ENCODE measurements around the gene PPP5C. TPM values are rescaled to one million over a fixed set of nuclear protein-coding genes. Genes with fewer than 3 reads are reported as not detected.
A peak's percentile ranks its signal among the peaks of the same experiment; 100 is the strongest.

The PPP5C gene
- total RNA-seq, 5 donors from 2014 or later (not counting 1 experiment from before 2014, with no cell fraction given): 40.3 to 59.7 (median 42.8) TPM

GRCh38 chr19:46350758-46351159, 3.9 kb downstream of the PPP5C start:
- ChIA-PET CTCF (interaction anchor here in 1 of 2 donors (0.5 kb wide), 1 partner anchor 20 kb away, joined by 3 read pairs; no protein-coding TSS in a partner anchor), POLR2A (no interaction called here)
- no peaks in the 10 kb centered on the region for H3K9me3 Mint-ChIP-seq

GRCh38 chr19:46351241-46352041, 4.6 kb downstream of the PPP5C start:
- H3K27ac Mint-ChIP-seq: peak overlapping the region; percentile 93 to 97
- peaks cover 61 to 82% (median 63%) of the 10 kb centered on the region in 3 donors for H3K4me1 Mint-ChIP-seq
- Histone ChIP-seq H3K4me3 (ENCODE audit: control insufficient read depth in 1 of 2, extremely low read depth in 1 of 2, low read length in 1 of 2) (peak overlapping the region in 1 of 2 donors; percentile 7), H3K27ac (ENCODE audit: low read length) (peak overlapping the region; percentile 72), H3K27me3 (replicated peaks in 1 of 2; ENCODE audit: control insufficient read depth in 2 of 2, extremely low read depth in 1 of 2, insufficient read depth in 2 of 2, low read length in 1 of 2) (no peaks in the 10 kb centered on the region), H3K4me1 (ENCODE audit: control insufficient read depth in 1 of 2, extremely low read depth in 1 of 2, insufficient read depth in 2 of 2, low read length in 2 of 2) (peaks cover 26 to 88% of the 10 kb centered on the region in 2 experiments), H3K9me3 (no peaks in the 10 kb centered on the region), H3K36me3 (ENCODE audit: control insufficient read depth in 2 of 2, extremely low read depth in 1 of 2, insufficient read depth in 1 of 2, low read length in 1 of 2) (peaks cover 12 to 23% of the 10 kb centered on the region in 2 donors)
- peaks cover 13% of the 10 kb centered on the region for H3K36me3 Mint-ChIP-seq
- ChIA-PET POLR2A (no interaction called here), CTCF (interaction anchor here in 1 of 2 donors (0.6 kb wide), 1 partner anchor 10 kb away, joined by 5 read pairs; no protein-coding TSS in a partner anchor)
- WGBS (ENCODE audit: insufficient coverage): 44% methylated on average over 11 of the region's 18 CpGs
- peak in 14 of 35 experiments; percentile 4 to 48 (median 13) for DNase-seq
- no peaks in the 10 kb centered on the region for H3K9me3 Mint-ChIP-seq
- no peaks in the 10 kb centered on the region for H3K27me3 Mint-ChIP-seq
- peak overlapping the region; percentile 39 to 92 (median 62) for H3K4me3 Mint-ChIP-seq
- ATAC-seq (replicated peaks in 1 of 4): peak; percentile 31 to 56 (median 54)

More at GRCh38 chr19:46350758-46351159, 3.9 kb downstream of the PPP5C start:
- H3K36me3 ChIP-seq (ENCODE audit: control insufficient read depth in 2 of 2, extremely low read depth in 1 of 2, insufficient read depth in 1 of 2, low read length in 1 of 2): peaks cover 12 to 23% of the 10 kb centered on the region in 2 donors
- ATAC-seq (replicated peaks in 1 of 4) (peak in 2 of 4 experiments; percentile 4 to 31), DNase-seq (peak in 19 of 35 experiments; percentile 3 to 57 (median 23))
- no peaks in the 10 kb centered on the region for H3K9me3 ChIP-seq
- H3K27me3 ChIP-seq (replicated peaks in 1 of 2; ENCODE audit: control insufficient read depth in 2 of 2, extremely low read depth in 1 of 2, insufficient read depth in 2 of 2, low read length in 1 of 2): no peaks in the 10 kb centered on the region
- WGBS (ENCODE audit: insufficient coverage): 10% methylated on average over 4 of the region's 8 CpGs
- Mint-ChIP-seq H3K4me3 (peak overlapping the region; percentile 46 to 92 (median 62)), H3K27me3 (no peaks in the 10 kb centered on the region), H3K4me1 (peaks cover 61 to 82% (median 62%) of the 10 kb centered on the region in 3 donors), H3K27ac (peak overlapping the region; percentile 93 to 97), H3K36me3 (peaks cover 13% of the 10 kb centered on the region)
- H3K4me3 ChIP-seq (ENCODE audit: control insufficient read depth in 1 of 2, extremely low read depth in 1 of 2, low read length in 1 of 2): peak overlapping the region; percentile 3 to 7
- peak overlapping the region; percentile 72 for H3K27ac ChIP-seq (ENCODE audit: low read length)
- peaks cover 29 to 86% of the 10 kb centered on the region in 2 experiments for H3K4me1 ChIP-seq (ENCODE audit: control insufficient read depth in 1 of 2, extremely low read depth in 1 of 2, insufficient read depth in 2 of 2, low read length in 2 of 2)

- Histone ChIP-seq H3K9me3 (no peaks in the 10 kb centered on the region), H3K4me1 (ENCODE audit: control insufficient read depth in 1 of 2, extremely low read depth in 1 of 2, insufficient read depth in 2 of 2, low read length in 2 of 2) (peaks cover 17 to 68% of the 10 kb centered on the region in 2 experiments), H3K4me3 (ENCODE audit: control insufficient read depth in 1 of 2, extremely low read depth in 1 of 2, low read length in 1 of 2) (no peak overlapping the region), H3K36me3 (ENCODE audit: control insufficient read depth in 2 of 2, extremely low read depth in 1 of 2, insufficient read depth in 1 of 2, low read length in 1 of 2) (peaks cover 12 to 32% of the 10 kb centered on the region in 2 donors), H3K27me3 (replicated peaks in 1 of 2; ENCODE audit: control insufficient read depth in 2 of 2, extremely low read depth in 1 of 2, insufficient read depth in 2 of 2, low read length in 1 of 2) (no peaks in the 10 kb centered on the region), H3K27ac (ENCODE audit: low read length) (no peak overlapping the region)
- H3K9me3 Mint-ChIP-seq: no peaks in the 10 kb centered on the region
- peaks cover 23% of the 10 kb centered on the region for H3K36me3 Mint-ChIP-seq
- ChIA-PET POLR2A (no interaction called here), CTCF (interaction anchor here in 1 of 2 donors (0.6 kb wide), 1 partner anchor 1126 kb away, joined by 7 read pairs; no protein-coding TSS in a partner anchor)
- H3K27ac Mint-ChIP-seq: no peak overlapping the region
- H3K27me3 Mint-ChIP-seq: no peaks in the 10 kb centered on the region
- peak overlapping the region in 1 of 3 donors; percentile 9 for H3K4me3 Mint-ChIP-seq
- DNase-seq (no peak), ATAC-seq (replicated peaks in 1 of 4) (no peak)
- WGBS (ENCODE audit: insufficient coverage): 95% methylated on average over 24 of the region's 28 CpGs
- H3K4me1 Mint-ChIP-seq: peaks cover 60 to 79% (median 66%) of the 10 kb centered on the region in 3 donors
Measured at GRCh38 chr19:46353730-46354528, 7.0 kb downstream of the PPP5C start.

- 92% methylated on average over 14 of the region's 23 CpGs for WGBS (ENCODE audit: insufficient coverage)
Measured at GRCh38 chr19:46355234-46356148, 8.6 kb downstream of the PPP5C start.

GRCh38 chr19:46356149-46357055, 9.5 kb downstream of the PPP5C start:
- ChIA-PET POLR2A (no interaction called here), CTCF (interaction anchor here in 1 of 2 donors (0.6 kb wide), 1 partner anchor 1458 kb away, joined by 3 read pairs; no protein-coding TSS in a partner anchor)
- Mint-ChIP-seq H3K27ac (no peak overlapping the region), H3K36me3 (peaks cover 23% of the 10 kb centered on the region), H3K9me3 (no peaks in the 10 kb centered on the region), H3K4me3 (no peak overlapping the region), H3K4me1 (peaks cover 50 to 70% (median 53%) of the 10 kb centered on the region in 3 donors), H3K27me3 (no peaks in the 10 kb centered on the region)
- H3K4me3 ChIP-seq (ENCODE audit: control insufficient read depth in 1 of 2, extremely low read depth in 1 of 2, low read length in 1 of 2): no peak overlapping the region
- no peak for DNase-seq
- peaks cover 12 to 35% of the 10 kb centered on the region in 2 donors for H3K36me3 ChIP-seq (ENCODE audit: control insufficient read depth in 2 of 2, extremely low read depth in 1 of 2, insufficient read depth in 1 of 2, low read length in 1 of 2)
- 97% methylated on average over 8 of the region's 9 CpGs for WGBS (ENCODE audit: insufficient coverage)
- no peaks in the 10 kb centered on the region for H3K9me3 ChIP-seq
- H3K4me1 ChIP-seq (ENCODE audit: control insufficient read depth in 1 of 2, extremely low read depth in 1 of 2, insufficient read depth in 2 of 2, low read length in 2 of 2): peaks cover 2 to 53% of the 10 kb centered on the region in 2 experiments
- ATAC-seq (replicated peaks in 1 of 4): no peak
- H3K27me3 ChIP-seq (replicated peaks in 1 of 2; ENCODE audit: control insufficient read depth in 2 of 2, extremely low read depth in 1 of 2, insufficient read depth in 2 of 2, low read length in 1 of 2): no peaks in the 10 kb centered on the region
- H3K27ac ChIP-seq (ENCODE audit: low read length): no peak overlapping the region

More at GRCh38 chr19:46355234-46356148, 8.6 kb downstream of the PPP5C start:
- ATAC-seq (replicated peaks in 1 of 4): no peak
- Mint-ChIP-seq H3K4me1 (peaks cover 52 to 72% (median 56%) of the 10 kb centered on the region in 3 donors), H3K27ac (peak overlapping the region; percentile 56 to 66), H3K9me3 (no peaks in the 10 kb centered on the region), H3K27me3 (no peaks in the 10 kb centered on the region), H3K4me3 (no peak overlapping the region), H3K36me3 (peaks cover 23% of the 10 kb centered on the region)
- no peaks in the 10 kb centered on the region for H3K27me3 ChIP-seq (replicated peaks in 1 of 2; ENCODE audit: control insufficient read depth in 2 of 2, extremely low read depth in 1 of 2, insufficient read depth in 2 of 2, low read length in 1 of 2)
- peaks cover 6 to 55% of the 10 kb centered on the region in 2 experiments for H3K4me1 ChIP-seq (ENCODE audit: control insufficient read depth in 1 of 2, extremely low read depth in 1 of 2, insufficient read depth in 2 of 2, low read length in 2 of 2)
- H3K9me3 ChIP-seq: no peaks in the 10 kb centered on the region
- H3K36me3 ChIP-seq (ENCODE audit: control insufficient read depth in 2 of 2, extremely low read depth in 1 of 2, insufficient read depth in 1 of 2, low read length in 1 of 2): peaks cover 12 to 35% of the 10 kb centered on the region in 2 donors
- ChIA-PET POLR2A (interaction anchor here in 1 of 2 donors (0.9 kb wide), 1 partner anchor 8 kb away, joined by 3 read pairs; no protein-coding TSS in a partner anchor), CTCF (interaction anchor here in 1 of 2 donors (0.5 kb wide), 1 partner anchor 9 kb away, joined by 5 read pairs; no protein-coding TSS in a partner anchor)
- no peak overlapping the region for H3K4me3 ChIP-seq (ENCODE audit: control insufficient read depth in 1 of 2, extremely low read depth in 1 of 2, low read length in 1 of 2)
- no peak overlapping the region for H3K27ac ChIP-seq (ENCODE audit: low read length)
- no peak for DNase-seq

Measured in T-cell (primary cell).